Fibroblast of lung (primary cell): ENCODE measurements around the gene TNFAIP8L3. TPM values are rescaled to one million over a fixed set of nuclear protein-coding genes. Genes with fewer than 3 reads are reported as not detected.
A peak's percentile ranks its signal among the peaks of the same experiment; 100 is the strongest.

Experiments
- DNase-seq, 2 donors: peaks; one replicate each; pipeline versions ENCODE4 v3.0.0 to v3.0.0-alpha.2; 2010; ENCODE audit warnings: low read depth in 2 of 2
- H2AFZ ChIP-seq: 2 replicates; pipeline ENCODE4 v1.5.1; 2012; ENCODE audit warnings: low read length, control low read depth, inconsistent platforms
- H3K27ac ChIP-seq: 2 replicates; pipeline ENCODE4 v1.5.1; 2011; ENCODE audit warnings: low read length, control low read depth; ENCODE audit not compliant: insufficient read depth
- H3K27me3 ChIP-seq: 2 replicates; pipeline ENCODE4 v1.5.1; 2011; ENCODE audit warnings: mild to moderate bottlenecking, low read length; ENCODE audit not compliant: control insufficient read depth, insufficient read depth
- H3K36me3 ChIP-seq: 2 replicates; pipeline ENCODE4 v1.5.1; 2011; ENCODE audit warnings: low read length; ENCODE audit not compliant: control insufficient read depth, insufficient read depth
- H3K4me1 ChIP-seq: 2 replicates; pipeline ENCODE4 v1.5.1; 2011; ENCODE audit warnings: low read length; ENCODE audit not compliant: control insufficient read depth, insufficient read depth; ENCODE audit errors: extremely low read depth
- H3K4me2 ChIP-seq: 2 replicates; pipeline ENCODE4 v1.5.1; 2011; ENCODE audit warnings: low read length, control low read depth; ENCODE audit not compliant: insufficient read depth; ENCODE audit errors: extremely low read depth
- H3K4me3 ChIP-seq, 4 experiments: fragments of 200-600 bp in 1 of 4; sonication (generic) in 1 of 4; replicated peaks in 1 of 4; 2 replicates each; pipeline ENCODE4 v1.5.1; 2011 to 2016; ENCODE audit warnings: low read length in 4 of 4, low read depth in 3 of 4, mild to moderate bottlenecking in 3 of 4, control low read depth in 2 of 4, inconsistent platforms in 1 of 4, mixed read lengths in 1 of 4; ENCODE audit not compliant: insufficient read depth in 1 of 4; ENCODE audit errors: control extremely low read depth in 1 of 4
- H3K79me2 ChIP-seq: 2 replicates; pipeline ENCODE4 v1.5.1; 2012; ENCODE audit warnings: mild to moderate bottlenecking, low read length, inconsistent platforms; ENCODE audit not compliant: control insufficient read depth, insufficient read depth
- H3K9ac ChIP-seq: 2 replicates; pipeline ENCODE4 v1.5.1; 2011; ENCODE audit warnings: mild to moderate bottlenecking, low read length, control low read depth; ENCODE audit not compliant: insufficient read depth
- H3K9me3 ChIP-seq: 2 replicates; pipeline ENCODE4 v1.5.1; 2012; ENCODE audit warnings: low read depth, low read length; ENCODE audit not compliant: control insufficient read depth, insufficient read depth
- H4K20me1 ChIP-seq: 2 replicates; pipeline ENCODE4 v1.5.1; 2011; ENCODE audit warnings: low read length; ENCODE audit not compliant: control insufficient read depth, insufficient read depth; ENCODE audit errors: extremely low read depth
- EZH2 ChIP-seq: IDR thresholded peaks from 2 replicates; pipeline ENCODE4 v1.5.1; 2012; ENCODE audit warnings: low read length, control low read depth, mild to moderate bottlenecking; ENCODE audit errors: missing control alignments
- polyA plus RNA-seq, 2 donors: library from polyadenylated mRNA; depleted of rRNA in 1 of 2; stranded (reverse) in 1 of 2; unstranded in 1 of 2; fragments of >200 nt; gene quantifications; 2 replicates each; pipeline ENCODE4 v1.2.1, GENCODE V29; 2011 to 2012; ENCODE audit warnings: missing spikeins in 1 of 2
- total RNA-seq: library from RNA; depleted of rRNA; stranded (reverse); fragments of >200 nt; gene quantifications from 2 replicates; pipeline ENCODE4 v1.2.1, GENCODE V29; 2014
- TF ChIP-seq, protein P1 (sequence below), 2 donors: IDR thresholded peaks in 1 of 2; conservative IDR thresholded peaks in 1 of 2; 1 replicate in 1 of 2; 2 replicates in 1 of 2; pipeline ENCODE4 v1.5.1; 2011 to 2012; ENCODE audit warnings: low read length in 2 of 2, control low read depth in 1 of 2, inconsistent platforms in 1 of 2, low read depth in 1 of 2, mild to moderate bottlenecking in 1 of 2

The TNFAIP8L3 gene
- total and polyA plus RNA-seq, 2 donors (not counting 1 experiment from before 2014, with no cell fraction given), result 0.57 to 10.7 TPM

DNA sequence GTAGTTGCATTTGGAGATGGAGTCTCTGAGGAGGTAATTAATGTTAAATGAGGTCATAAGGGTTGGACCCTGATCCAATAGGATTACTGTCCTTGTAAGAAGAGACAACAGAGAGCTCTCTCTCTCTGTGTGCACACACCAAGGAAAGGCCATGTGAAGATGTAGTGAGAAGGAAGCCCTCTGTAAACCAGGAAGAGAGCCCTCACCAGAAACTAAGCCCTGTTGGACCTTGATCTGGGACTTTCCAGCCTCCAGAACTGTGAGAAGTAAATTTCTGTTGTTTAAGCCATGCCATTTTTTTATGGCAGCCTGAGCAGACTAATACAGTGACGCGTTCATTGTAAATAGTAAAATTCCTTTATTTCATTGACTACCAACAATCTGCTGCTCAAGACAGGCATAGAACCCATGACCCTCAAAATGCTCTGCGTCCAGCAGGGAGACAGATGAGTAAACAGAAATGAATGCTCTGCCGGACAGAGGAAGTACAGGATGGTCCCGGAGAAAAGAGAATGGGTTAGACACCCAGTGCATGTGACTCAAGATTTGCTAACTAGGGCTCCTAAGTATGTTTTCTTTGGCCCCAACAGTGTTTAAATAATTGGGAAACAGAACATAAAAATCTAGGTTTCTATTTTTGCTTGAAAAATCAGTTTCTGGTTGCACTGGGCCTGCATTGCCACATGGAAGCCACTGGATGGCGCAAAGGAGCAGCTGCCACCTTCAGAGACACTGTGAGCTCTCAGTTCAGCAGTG, 37.9 kb upstream of the TNFAIP8L3 start:
- peak; percentile 97 to 98 for DNase-seq
- Histone ChIP-seq H3K27ac (peak overlapping the region; percentile 1), H3K9ac (no peak overlapping the region), H3K36me3 (no peaks in the 10 kb centered on the region), H3K9me3 (no peaks in the 10 kb centered on the region), H2AFZ (no peak overlapping the region), H3K4me1 (peaks cover 5% of the 10 kb centered on the region), H4K20me1 (no peaks in the 10 kb centered on the region), H3K4me2 (peak overlapping the region; percentile 33), H3K27me3 (no peaks in the 10 kb centered on the region), H3K4me3 (no peak overlapping the region), H3K79me2 (no peaks in the 10 kb centered on the region)
- TF ChIP-seq, protein P1, sequence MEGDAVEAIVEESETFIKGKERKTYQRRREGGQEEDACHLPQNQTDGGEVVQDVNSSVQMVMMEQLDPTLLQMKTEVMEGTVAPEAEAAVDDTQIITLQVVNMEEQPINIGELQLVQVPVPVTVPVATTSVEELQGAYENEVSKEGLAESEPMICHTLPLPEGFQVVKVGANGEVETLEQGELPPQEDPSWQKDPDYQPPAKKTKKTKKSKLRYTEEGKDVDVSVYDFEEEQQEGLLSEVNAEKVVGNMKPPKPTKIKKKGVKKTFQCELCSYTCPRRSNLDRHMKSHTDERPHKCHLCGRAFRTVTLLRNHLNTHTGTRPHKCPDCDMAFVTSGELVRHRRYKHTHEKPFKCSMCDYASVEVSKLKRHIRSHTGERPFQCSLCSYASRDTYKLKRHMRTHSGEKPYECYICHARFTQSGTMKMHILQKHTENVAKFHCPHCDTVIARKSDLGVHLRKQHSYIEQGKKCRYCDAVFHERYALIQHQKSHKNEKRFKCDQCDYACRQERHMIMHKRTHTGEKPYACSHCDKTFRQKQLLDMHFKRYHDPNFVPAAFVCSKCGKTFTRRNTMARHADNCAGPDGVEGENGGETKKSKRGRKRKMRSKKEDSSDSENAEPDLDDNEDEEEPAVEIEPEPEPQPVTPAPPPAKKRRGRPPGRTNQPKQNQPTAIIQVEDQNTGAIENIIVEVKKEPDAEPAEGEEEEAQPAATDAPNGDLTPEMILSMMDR (conservative IDR thresholded peaks at IDR 0.05 in 1 of 2, IDR thresholded peaks at IDR 0.05 in 1 of 2; ENCODE audit: low read depth in 1 of 2, low read length in 2 of 2), result peak; percentile 95 to 100
- TF ChIP-seq EZH2, result no peak

DNA sequence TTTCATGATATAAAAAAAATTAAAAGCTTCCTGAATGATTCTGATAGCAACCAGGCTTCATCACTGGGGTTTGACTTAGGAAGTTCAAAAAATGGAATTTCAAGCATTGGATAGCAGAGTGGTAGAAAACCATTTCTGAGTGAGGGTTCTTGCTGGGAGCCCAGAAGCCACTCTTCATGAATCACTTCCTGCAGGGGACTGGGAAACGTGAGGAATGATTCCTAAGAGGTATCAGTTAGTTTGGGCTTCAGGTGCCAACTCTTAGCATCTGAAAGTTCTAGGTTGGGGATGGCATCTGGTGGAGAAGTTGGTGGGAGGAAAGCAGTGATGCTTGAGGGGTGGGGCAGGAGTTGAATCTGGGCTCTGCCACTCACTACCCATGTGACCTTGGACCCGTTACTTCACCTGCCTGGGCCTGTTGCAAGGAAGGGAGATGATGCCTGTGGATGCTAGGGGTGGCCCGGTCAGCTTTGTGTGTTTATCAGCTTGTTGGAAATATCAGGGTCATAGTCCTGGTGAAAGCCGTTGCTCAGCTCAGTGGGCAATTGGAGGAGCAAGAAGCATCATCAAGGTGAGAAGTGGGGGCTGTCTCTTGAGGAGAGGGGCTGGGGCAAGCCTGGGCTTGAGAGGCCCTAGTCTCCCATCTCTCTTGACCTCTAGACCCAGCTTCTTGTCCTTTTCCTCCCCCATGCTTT, 37.0 kb upstream of the TNFAIP8L3 start:
- H3K9ac ChIP-seq, result no peak overlapping the region
- H2AFZ ChIP-seq, result no peak overlapping the region
- TF ChIP-seq, protein P1 (conservative IDR thresholded peaks at IDR 0.05 in 1 of 2, IDR thresholded peaks at IDR 0.05 in 1 of 2; ENCODE audit: low read depth in 1 of 2, low read length in 2 of 2), result no peak
- no peak for TF ChIP-seq EZH2
- no peak overlapping the region for H3K4me2 ChIP-seq
- H3K27me3 ChIP-seq, result no peaks in the 10 kb centered on the region
- H3K36me3 ChIP-seq, result no peaks in the 10 kb centered on the region
- no peak overlapping the region for H3K4me3 ChIP-seq
- peak overlapping the region; percentile 1 for H3K27ac ChIP-seq
- no peaks in the 10 kb centered on the region for H4K20me1 ChIP-seq
- DNase-seq, result no peak
- no peaks in the 10 kb centered on the region for H3K79me2 ChIP-seq
- peaks cover 5% of the 10 kb centered on the region for H3K4me1 ChIP-seq
- no peaks in the 10 kb centered on the region for H3K9me3 ChIP-seq

DNA sequence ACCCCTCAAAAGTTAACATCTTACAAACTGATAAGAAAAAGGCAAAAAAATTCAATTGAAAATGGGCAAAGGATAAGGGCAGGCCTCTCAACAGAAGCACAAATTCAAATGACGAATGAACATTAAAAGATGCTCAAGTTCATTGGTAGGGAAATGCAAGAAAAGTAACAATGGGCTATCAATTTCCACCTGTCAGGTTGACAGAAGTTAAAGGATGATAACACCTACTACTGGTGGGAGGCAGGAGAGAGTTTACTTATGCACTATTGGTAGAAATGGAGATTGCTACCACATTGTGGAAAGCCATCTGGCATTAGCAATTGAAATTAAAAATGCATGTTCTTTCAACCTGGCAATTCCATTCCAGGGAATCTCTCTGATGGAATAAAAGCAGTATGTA, 35.6 kb upstream of the TNFAIP8L3 start:
- no peaks in the 10 kb centered on the region for H3K27me3 ChIP-seq
- H2AFZ ChIP-seq, result no peak overlapping the region
- no peak for TF ChIP-seq EZH2
- H4K20me1 ChIP-seq, result no peaks in the 10 kb centered on the region
- peaks cover 5% of the 10 kb centered on the region for H3K4me1 ChIP-seq
- H3K4me3 ChIP-seq, result no peak overlapping the region
- DNase-seq, result no peak
- H3K79me2 ChIP-seq, result no peaks in the 10 kb centered on the region
- H3K4me2 ChIP-seq, result no peak overlapping the region
- no peaks in the 10 kb centered on the region for H3K9me3 ChIP-seq
- no peak overlapping the region for H3K9ac ChIP-seq
- no peaks in the 10 kb centered on the region for H3K36me3 ChIP-seq
- H3K27ac ChIP-seq, result no peak overlapping the region
